HEK293 (cell line): ENCODE data around the gene TMEM92.
A peak's percentile ranks its signal among the peaks of the same experiment; 100 is the strongest.

Experiments
- CTCF ChIP-seq: fragments of 450-650 bp; formaldehyde crosslinking; IDR thresholded peaks from 2 replicates; pipeline ENCODE4 v1.5.1; 2016; ENCODE audit warnings: missing biosample characterization, missing genetic modification characterization
- EGR2 ChIP-seq: fragments of 450-650 bp; formaldehyde crosslinking; IDR thresholded peaks from 2 replicates; pipeline ENCODE4 v1.5.1; 2016; ENCODE audit warnings: low read depth, missing biosample characterization, missing genetic modification characterization
- GLI4 ChIP-seq: fragments of 450-650 bp; formaldehyde crosslinking; IDR thresholded peaks from 2 replicates; pipeline ENCODE4 v1.5.1; 2016; ENCODE audit warnings: missing biosample characterization, missing genetic modification characterization
- REPIN1 ChIP-seq: fragments of 450-650 bp; formaldehyde crosslinking; IDR thresholded peaks from 2 replicates; pipeline ENCODE4 v1.5.1; 2017; ENCODE audit warnings: missing biosample characterization, missing genetic modification characterization, low read depth
- REST ChIP-seq: fragments of 450-650 bp; formaldehyde crosslinking; IDR thresholded peaks from 2 replicates; pipeline ENCODE4 v1.5.1; 2016; ENCODE audit warnings: missing biosample characterization, missing genetic modification characterization
- ZBTB7A ChIP-seq: fragments of 450-650 bp; formaldehyde crosslinking; IDR thresholded peaks from 2 replicates; pipeline ENCODE4 v1.5.1; 2016; ENCODE audit warnings: low read depth, missing biosample characterization, missing genetic modification characterization
- ZNF133 ChIP-seq: fragments of 450-650 bp; formaldehyde crosslinking; IDR thresholded peaks from 2 replicates; pipeline ENCODE4 v1.5.1; 2016; ENCODE audit warnings: missing biosample characterization, missing genetic modification characterization
- ZNF449 ChIP-seq: fragments of 450-650 bp; formaldehyde crosslinking; IDR thresholded peaks from 2 replicates; pipeline ENCODE4 v1.5.1; 2017; ENCODE audit warnings: missing biosample characterization, mild to moderate bottlenecking, missing genetic modification characterization, moderate library complexity
- ZNF596 ChIP-seq: fragments of 450-650 bp; IDR thresholded peaks from 2 replicates; pipeline ENCODE4 v1.5.0; 2018; ENCODE audit warnings: missing biosample characterization, mild to moderate bottlenecking, missing genetic modification characterization, moderate library complexity
- ZNF704 ChIP-seq: fragments of 450-650 bp; formaldehyde crosslinking; IDR thresholded peaks from 2 replicates; pipeline ENCODE4 v1.5.1; 2016; ENCODE audit warnings: missing biosample characterization, missing genetic modification characterization
- TF ChIP-seq, protein P1 (sequence below): fragments of 450-650 bp; formaldehyde crosslinking; IDR thresholded peaks from 2 replicates; pipeline ENCODE4 v1.5.1; 2016; ENCODE audit warnings: missing biosample characterization, missing genetic modification characterization
- TF ChIP-seq, protein P2 (sequence below): fragments of 450-650 bp; formaldehyde crosslinking; IDR thresholded peaks from 2 replicates; pipeline ENCODE4 v1.5.1; 2016; ENCODE audit warnings: missing biosample characterization, missing genetic modification characterization

DNA sequence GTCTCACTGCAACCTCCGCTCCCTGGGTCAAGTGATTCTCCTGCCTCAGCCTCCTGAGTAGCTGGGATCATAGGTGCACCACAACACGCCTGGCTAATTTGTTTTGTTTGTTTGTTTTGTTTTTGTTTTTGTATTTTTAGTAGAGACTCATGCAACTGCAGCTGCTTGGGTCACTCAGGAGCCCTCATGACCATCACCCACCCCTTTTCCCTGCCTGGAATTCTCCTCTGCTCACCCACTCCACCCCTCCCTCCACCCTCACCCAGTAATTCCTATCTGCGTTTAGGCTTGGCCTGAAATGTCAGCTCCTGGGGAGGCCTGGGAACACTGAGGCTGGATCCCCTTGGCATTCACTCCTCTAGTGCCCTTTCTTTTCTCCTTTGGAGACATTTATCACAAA is 25.5 kb downstream of the TMEM92 start:
- peak; percentile 67; the same call in 1 of the 2 replicates for TF ChIP-seq EGR2
- no peak for TF ChIP-seq ZNF596
- TF ChIP-seq REPIN1 (tag by site-specific recombination) = no peak
- TF ChIP-seq ZNF133 (tag by site-specific recombination) = no peak
- TF ChIP-seq, protein P1, sequence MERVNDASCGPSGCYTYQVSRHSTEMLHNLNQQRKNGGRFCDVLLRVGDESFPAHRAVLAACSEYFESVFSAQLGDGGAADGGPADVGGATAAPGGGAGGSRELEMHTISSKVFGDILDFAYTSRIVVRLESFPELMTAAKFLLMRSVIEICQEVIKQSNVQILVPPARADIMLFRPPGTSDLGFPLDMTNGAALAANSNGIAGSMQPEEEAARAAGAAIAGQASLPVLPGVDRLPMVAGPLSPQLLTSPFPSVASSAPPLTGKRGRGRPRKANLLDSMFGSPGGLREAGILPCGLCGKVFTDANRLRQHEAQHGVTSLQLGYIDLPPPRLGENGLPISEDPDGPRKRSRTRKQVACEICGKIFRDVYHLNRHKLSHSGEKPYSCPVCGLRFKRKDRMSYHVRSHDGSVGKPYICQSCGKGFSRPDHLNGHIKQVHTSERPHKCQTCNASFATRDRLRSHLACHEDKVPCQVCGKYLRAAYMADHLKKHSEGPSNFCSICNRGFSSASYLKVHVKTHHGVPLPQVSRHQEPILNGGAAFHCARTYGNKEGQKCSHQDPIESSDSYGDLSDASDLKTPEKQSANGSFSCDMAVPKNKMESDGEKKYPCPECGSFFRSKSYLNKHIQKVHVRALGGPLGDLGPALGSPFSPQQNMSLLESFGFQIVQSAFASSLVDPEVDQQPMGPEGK (tag by site-specific recombination) = no peak
- no peak for TF ChIP-seq CTCF (tag by site-specific recombination)
- TF ChIP-seq ZNF449 (tag by site-specific recombination) = no peak
- TF ChIP-seq REST = no peak
- TF ChIP-seq GLI4 (tag by site-specific recombination) = no peak
- TF ChIP-seq, protein P2, sequence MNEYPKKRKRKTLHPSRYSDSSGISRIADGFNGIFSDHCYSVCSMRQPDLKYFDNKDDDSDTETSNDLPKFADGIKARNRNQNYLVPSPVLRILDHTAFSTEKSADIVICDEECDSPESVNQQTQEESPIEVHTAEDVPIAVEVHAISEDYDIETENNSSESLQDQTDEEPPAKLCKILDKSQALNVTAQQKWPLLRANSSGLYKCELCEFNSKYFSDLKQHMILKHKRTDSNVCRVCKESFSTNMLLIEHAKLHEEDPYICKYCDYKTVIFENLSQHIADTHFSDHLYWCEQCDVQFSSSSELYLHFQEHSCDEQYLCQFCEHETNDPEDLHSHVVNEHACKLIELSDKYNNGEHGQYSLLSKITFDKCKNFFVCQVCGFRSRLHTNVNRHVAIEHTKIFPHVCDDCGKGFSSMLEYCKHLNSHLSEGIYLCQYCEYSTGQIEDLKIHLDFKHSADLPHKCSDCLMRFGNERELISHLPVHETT (tag by site-specific recombination) = no peak
- no peak for TF ChIP-seq ZNF704
- no peak for TF ChIP-seq ZBTB7A (tag by site-specific recombination)
